HEK293T (cell line): ENCODE measurements around the gene LRP4.

Experiments used
- CTCF ChIA-PET: fragments of 350-600 bp; formaldehyde crosslinking; extraction: SDS; loops from one replicate; lab custom pipeline; 2021; ENCODE audit warnings: antibody characterized with exemption, inconsistent platforms; lab: Yijun Ruan, JAX
- POLR2A ChIA-PET: fragments of 350-600 bp; formaldehyde crosslinking; extraction: SDS; loops from one replicate; lab custom pipeline; 2020; ENCODE audit warnings: antibody characterized with exemption, inconsistent platforms; lab: Yijun Ruan, JAX
- DNase-seq: peaks from one replicate; pipeline ENCODE4 v3.0.0; 2012; ENCODE audit warnings: mixed read lengths; ENCODE audit errors: extremely low spot score
- ELF4 ChIP-seq: fragments of 450-650 bp; IDR thresholded peaks from 2 replicates; pipeline ENCODE4 v1.6.1; 2017; ENCODE audit warnings: antibody characterized with exemption
- FOXM1 ChIP-seq: fragments of 450-650 bp; IDR thresholded peaks from 2 replicates; pipeline ENCODE4 v1.6.1; 2017; ENCODE audit warnings: mild to moderate bottlenecking, borderline replicate concordance
- HDGF ChIP-seq: fragments of 450-650 bp; IDR thresholded peaks from 2 replicates; pipeline ENCODE4 v1.6.1; 2017; ENCODE audit warnings: antibody characterized with exemption, borderline replicate concordance
- PKNOX1 ChIP-seq: fragments of 450-650 bp; IDR thresholded peaks from 2 replicates; pipeline ENCODE4 v1.6.1; 2016
- ZNF384 ChIP-seq: fragments of 450-650 bp; IDR thresholded peaks from 2 replicates; pipeline ENCODE4 v1.6.1; 2016

The LRP4 gene

GRCh38 chr11:46808799-46809431, 109.4 kb downstream of the LRP4 start:
- POLR2A ChIA-PET: no interaction called here
- peak; percentile 14 for DNase-seq
- TF ChIP-seq PKNOX1 (peak; percentile 19; the same call in 1 of the 2 replicates), HDGF (no peak), ZNF384 (no peak), FOXM1 (no peak), ELF4 (no peak)
- CTCF ChIA-PET: no interaction called here
